Measurements from ENCODE around the gene SUSD6. TPM values are rescaled to one million over a fixed set of nuclear protein-coding genes. Genes with fewer than 3 reads are reported as not detected.

SUSD6 gene
- total RNA-seq (10 to 100 TPM; 18.0 to 46.3 (median 25.5) TPM), polyA plus RNA-seq (1 to 10 TPM; 5.9 to 8.4 TPM)
- long read RNA-seq, donor 1, full-length matches to known transcripts, result 2 of 11 reads
- long read RNA-seq, donor 1, partial matches to known transcripts, result 9 of 11 reads
- long read RNA-seq, donor 1, other reads (novel, unspliced or antisense), result 0 of 11 reads
- long read RNA-seq, donor 2, full-length matches to known transcripts, result 2 of 19 reads
- long read RNA-seq, donor 2, partial matches to known transcripts, result 13 of 19 reads
- long read RNA-seq, donor 2, other reads (novel, unspliced or antisense), result 4 of 19 reads
- long read RNA-seq, donor 3, full-length matches to known transcripts, result 13 of 30 reads
- long read RNA-seq, donor 3, partial matches to known transcripts, result 14 of 30 reads
- long read RNA-seq, donor 3, other reads (novel, unspliced or antisense), result 3 of 30 reads

GRCh38 chr14:69611172-69612013, at the start of gene SUSD6:
SUSD6 (plus strand) TSS chr14:69611596; CDS start chr14:69658593, 46,997 bp downstream.
- Histone ChIP-seq H3K4me3 (peak within 1 kb of the TSS; percentile 73 to 91 (median 84)), H3K27ac (peak within 1 kb of the TSS; percentile 93 to 99 (median 98)), H3K9me3 (no peaks in the 10 kb centered on the region), H3K36me3 (peaks cover 0 to 15% (median 0%) of the 10 kb centered on the region in 9 donors), H3K4me1 (peaks cover 17 to 68% (median 53%) of the 10 kb centered on the region in 9 donors), H3K27me3 (no peaks in the 10 kb centered on the region)
- WGBS, 2 donors, result 0% methylated on average over 83 to 105 of the region's 105 CpGs
- peak; percentile 91 to 93 for DNase-seq
- no peak for TF ChIP-seq CTCF (IDR thresholded peaks at IDR 0.05)
- ATAC-seq, result peak; percentile 84 to 94 (median 89)
- intact Hi-C loops (cut with DNase I), result loop anchor here (1.0 to 10.0 kb wide), 10 partner anchors 36 to 156 kb away; partner anchors contain the start of gene SRSF5 (in 1 of the 10)

- no peak overlapping the region for H3K4me3 ChIP-seq
- H3K9me3 ChIP-seq, result no peaks in the 10 kb centered on the region
- H3K27ac ChIP-seq, result no peak overlapping the region
- DNase-seq, result no peak
- ATAC-seq, result no peak
- peaks cover 0 to 89% (median 74%) of the 10 kb centered on the region in 7 donors for H3K27me3 ChIP-seq
- intact Hi-C loops (cut with DNase I), result no loop called here
- no peak for TF ChIP-seq CTCF (IDR thresholded peaks at IDR 0.05)
- no peaks in the 10 kb centered on the region for H3K4me1 ChIP-seq
- H3K36me3 ChIP-seq, result no peaks in the 10 kb centered on the region
These were observed 49.5 kb upstream of the SUSD6 start for GRCh38 chr14:69561893-69562292.

- Histone ChIP-seq H3K4me3 (no peak overlapping the region), H3K36me3 (no peaks in the 10 kb centered on the region), H3K4me1 (peaks cover 7 to 14% (median 11%) of the 10 kb centered on the region in 9 donors), H3K27ac (no peak overlapping the region), H3K27me3 (peaks cover 17 to 98% (median 94%) of the 10 kb centered on the region in 7 donors), H3K9me3 (no peaks in the 10 kb centered on the region)
- DNase-seq, result no peak
- TF ChIP-seq CTCF (IDR thresholded peaks at IDR 0.05), result no peak
- intact Hi-C loops (cut with DNase I), result no loop called here
- ATAC-seq, result no peak
- 84% methylated on average over 5 of the region's 5 CpGs for WGBS, 2 donors
These were observed 43.8 kb upstream of the SUSD6 start for GRCh38 chr14:69567563-69567962.

- Histone ChIP-seq H3K9me3 (no peaks in the 10 kb centered on the region), H3K27me3 (peaks cover 29 to 99% (median 98%) of the 10 kb centered on the region in 7 donors), H3K27ac (no peak overlapping the region), H3K4me1 (peaks cover 12 to 35% (median 32%) of the 10 kb centered on the region in 9 donors), H3K4me3 (no peak overlapping the region), H3K36me3 (no peaks in the 10 kb centered on the region)
- intact Hi-C loops (cut with DNase I), result loop anchor here in 3 of 10 donors (5.0 kb wide), 2 partner anchors 38 to 328 kb away; no protein-coding TSS in a partner anchor
- ATAC-seq (no peak), DNase-seq (no peak)
- 54 to 60% methylated on average over 2 of the region's 2 CpGs for WGBS, 2 donors
- TF ChIP-seq CTCF (IDR thresholded peaks at IDR 0.05), result no peak
These were observed 41.5 kb upstream of the SUSD6 start for GRCh38 chr14:69569859-69570258.
